Measurements from ENCODE around the gene ACTL9. TPM values are rescaled to one million over a fixed set of nuclear protein-coding genes. Genes with fewer than 3 reads are reported as not detected.

Gene ACTL9
- total RNA-seq, 4 donors from 2014 or later = not detected

GRCh38 chr19:8682472-8682871 is 16.1 kb downstream of the ACTL9 start:
- no peak overlapping the region for H3K4me3 ChIP-seq (ENCODE audit: low read depth, poor library complexity, severe bottlenecking)
- intact Hi-C loops (cut with DNase I; ENCODE audit: low total_unique reads) = no loop called here
- DNase-seq (ENCODE audit: low spot score in 2 of 2) = no peak
- TF ChIP-seq CTCF (IDR thresholded peaks at IDR 0.05) (no peak), POLR2A (IDR thresholded peaks at IDR 0.05) (no peak)
- WGBS, 2 donors = 50 to 58% methylated on average over 2 of the region's 2 CpGs

- no peak for DNase-seq (ENCODE audit: low spot score in 2 of 2)
Measured at GRCh38 chr19:8681345-8682029, 17.1 kb downstream of the ACTL9 start.

GRCh38 chr19:8680676-8681344 is 17.8 kb downstream of the ACTL9 start:
- intact Hi-C loops (cut with DNase I; ENCODE audit: low total_unique reads) = no loop called here
- H3K4me3 ChIP-seq (ENCODE audit: low read depth, poor library complexity, severe bottlenecking) = no peak overlapping the region
- no peak for DNase-seq (ENCODE audit: low spot score in 2 of 2)
- no peak for TF ChIP-seq POLR2A (IDR thresholded peaks at IDR 0.05)
- no peak for TF ChIP-seq CTCF (IDR thresholded peaks at IDR 0.05)
- WGBS, 2 donors = 72 to 79% methylated on average over 5 of the region's 5 CpGs

More at GRCh38 chr19:8681345-8682029, 17.1 kb downstream of the ACTL9 start:
- TF ChIP-seq CTCF (IDR thresholded peaks at IDR 0.05) (no peak), POLR2A (IDR thresholded peaks at IDR 0.05) (no peak)
- 66 to 75% methylated on average over 2 of the region's 2 CpGs for WGBS, 2 donors
- no peak overlapping the region for H3K4me3 ChIP-seq (ENCODE audit: low read depth, poor library complexity, severe bottlenecking)
- intact Hi-C loops (cut with DNase I; ENCODE audit: low total_unique reads) = no loop called here

GRCh38 chr19:8678244-8678807 is 20.3 kb downstream of the ACTL9 start:
- no peak for DNase-seq (ENCODE audit: low spot score in 2 of 2)
- no peak overlapping the region for H3K4me3 ChIP-seq (ENCODE audit: low read depth, poor library complexity, severe bottlenecking)
- TF ChIP-seq CTCF (IDR thresholded peaks at IDR 0.05) (no peak), POLR2A (IDR thresholded peaks at IDR 0.05) (no peak)
- intact Hi-C loops (cut with DNase I; ENCODE audit: low total_unique reads) = no loop called here

- DNase-seq (ENCODE audit: low spot score in 2 of 2) = no peak
- TF ChIP-seq POLR2A (IDR thresholded peaks at IDR 0.05) = no peak
- no peak for TF ChIP-seq CTCF (IDR thresholded peaks at IDR 0.05)
- 80 to 84% methylated on average over 3 of the region's 3 CpGs for WGBS, 2 donors
- H3K4me3 ChIP-seq (ENCODE audit: low read depth, poor library complexity, severe bottlenecking) = no peak overlapping the region
- intact Hi-C loops (cut with DNase I; ENCODE audit: low total_unique reads) = no loop called here
Measured at GRCh38 chr19:8675066-8675465, 23.5 kb downstream of the ACTL9 start.
